GM19351 (cell line): Measurements from ENCODE around the gene PTPN18.
"Not testable (repeated sequence)": the region's sequence is repeated elsewhere in the genome, so short reads cannot be mapped to it uniquely, and the experiment has no call there.

Source experiments
- ATAC-seq: cut with Tn5 transposase; IDR thresholded peaks from one replicate; pipeline ENCODE4 v1.9.1; 2021; ENCODE audit warnings: mild to moderate bottlenecking, moderate library complexity; ENCODE audit not compliant: unreplicated experiment

The PTPN18 gene

DNA sequence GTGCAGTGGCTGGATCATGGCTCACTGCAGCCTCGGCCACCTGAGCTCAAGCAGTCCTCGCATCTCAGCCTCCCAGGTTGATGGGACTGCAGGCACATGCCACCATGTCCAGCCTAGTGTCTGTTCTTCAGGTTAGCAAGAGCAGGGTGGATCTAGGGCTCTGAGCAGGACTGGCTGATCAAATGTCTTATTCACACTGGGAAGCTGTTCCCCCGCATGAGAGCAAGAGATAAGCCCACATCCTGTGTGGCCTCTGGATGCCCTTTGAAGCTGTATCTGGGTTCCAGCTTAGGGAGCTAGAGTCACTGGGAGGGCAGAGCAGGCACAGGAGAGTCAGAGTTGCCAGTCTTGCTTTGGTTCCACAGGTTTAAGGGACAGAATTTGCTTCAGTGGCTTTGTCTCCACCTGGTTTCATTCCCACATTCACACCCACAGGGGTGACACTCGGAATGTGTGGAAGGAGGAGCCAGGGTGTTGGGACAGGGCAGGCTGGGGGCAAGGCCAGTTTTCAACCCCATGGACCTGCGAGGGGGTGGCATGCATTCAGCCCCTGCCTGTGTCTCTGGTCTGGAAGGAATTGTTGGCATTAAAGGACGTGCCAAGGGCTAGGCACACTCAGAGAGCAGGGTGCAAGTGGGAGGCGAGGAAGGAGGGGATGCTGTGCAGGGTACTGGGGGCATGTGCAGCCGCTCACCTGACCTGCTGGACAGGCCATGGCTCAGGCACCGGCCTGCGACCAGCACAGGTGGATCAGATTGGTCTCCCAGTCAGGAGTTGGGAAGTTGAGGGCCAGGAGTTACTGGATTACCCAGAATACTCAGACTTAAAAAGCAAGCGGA, 24.5 kb downstream of the PTPN18 start:
- ATAC-seq, result no peak

DNA sequence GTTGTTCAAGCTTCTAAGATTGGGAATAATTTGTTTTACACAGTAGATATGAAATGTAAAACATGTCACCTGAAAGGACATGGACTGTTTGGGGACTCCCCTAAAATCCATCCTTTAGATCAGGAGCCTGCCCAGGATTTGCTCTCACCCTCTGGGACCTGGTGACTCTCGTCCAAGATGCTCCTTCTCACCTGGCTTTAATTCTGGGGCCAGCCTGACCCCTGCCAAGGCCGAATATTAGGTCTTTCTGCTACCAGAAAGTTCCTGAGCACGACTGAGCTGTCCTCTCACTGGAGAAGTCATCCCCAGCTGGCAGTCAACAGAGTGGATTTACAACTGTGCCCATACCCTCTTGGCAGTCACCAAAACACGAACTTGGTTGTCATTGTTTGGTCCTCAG, 25.3 kb downstream of the PTPN18 start:
- no peak for ATAC-seq

- peak; percentile 46 for ATAC-seq
Measured at GRCh38 chr2:130381619-130382018, 25.8 kb downstream of the PTPN18 start.

GRCh38 chr2:130382313-130382917, 26.6 kb downstream of the PTPN18 start:
- no peak for ATAC-seq

DNA sequence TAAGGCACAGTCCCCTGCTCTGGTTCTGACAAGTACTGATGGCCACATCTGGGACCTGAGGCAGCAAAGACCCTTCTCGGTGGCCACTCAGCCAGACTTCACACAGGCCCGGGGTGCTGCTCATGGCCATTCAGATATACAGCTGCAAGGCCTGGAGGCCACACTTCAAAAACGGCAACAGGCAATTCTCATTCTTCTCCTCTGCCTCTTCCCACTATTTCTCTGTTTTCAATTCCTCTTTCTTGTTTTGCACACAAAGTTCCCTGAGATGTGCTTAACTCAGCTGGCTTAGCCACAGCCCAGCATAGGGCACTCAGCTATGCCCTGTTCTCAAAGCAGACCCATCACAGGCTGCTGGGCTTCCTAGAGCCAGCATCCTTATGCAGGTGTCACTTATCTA, 29.9 kb downstream of the PTPN18 start:
- ATAC-seq, result no peak

GRCh38 chr2:130387071-130387400, 31.2 kb downstream of the PTPN18 start:
- no peak for ATAC-seq

- no peak for ATAC-seq
Measured at GRCh38 chr2:130387804-130388203, 31.9 kb downstream of the PTPN18 start.

GRCh38 chr2:130388221-130388907, 32.5 kb downstream of the PTPN18 start:
- ATAC-seq, result no peak

DNA sequence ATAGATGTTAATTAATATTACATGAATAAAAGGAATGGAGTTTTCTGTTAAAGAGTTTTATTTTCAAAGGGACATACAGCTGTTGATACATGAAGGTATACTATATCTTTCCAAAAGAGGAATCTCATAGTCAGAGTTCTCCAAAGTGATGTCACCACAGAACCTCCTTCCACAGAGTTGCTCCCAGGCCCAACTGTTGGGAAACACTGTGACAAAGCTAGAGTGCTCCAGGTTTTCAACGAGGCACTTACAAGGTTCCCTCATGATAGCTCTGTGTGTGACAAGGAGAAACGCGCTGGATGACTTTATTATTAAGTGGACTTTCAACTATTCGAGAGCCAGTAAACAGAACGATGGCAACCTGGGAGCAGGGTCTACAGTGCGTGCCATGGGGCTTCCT, 33.5 kb downstream of the PTPN18 start:
- no peak for ATAC-seq

DNA sequence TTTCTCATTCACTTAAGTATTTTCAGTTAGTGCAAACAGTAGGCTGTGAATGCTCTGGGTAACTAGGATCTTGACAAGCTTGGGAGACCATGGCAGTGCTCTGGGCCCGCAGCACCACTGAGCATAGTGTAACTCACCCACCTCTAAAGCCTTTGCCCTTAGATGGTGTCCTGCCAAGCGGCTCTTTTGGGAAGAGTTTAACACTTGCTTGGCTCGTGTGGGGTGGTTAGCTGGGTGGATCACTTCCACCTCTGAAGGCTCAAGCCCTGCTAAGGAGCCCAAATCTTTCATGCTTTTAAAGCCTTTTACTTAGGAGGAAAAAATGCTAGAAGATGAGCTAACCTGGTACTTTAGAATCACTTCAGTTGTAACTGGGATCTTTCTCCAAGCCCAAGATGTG, 33.9 kb downstream of the PTPN18 start:
- no peak for ATAC-seq

DNA sequence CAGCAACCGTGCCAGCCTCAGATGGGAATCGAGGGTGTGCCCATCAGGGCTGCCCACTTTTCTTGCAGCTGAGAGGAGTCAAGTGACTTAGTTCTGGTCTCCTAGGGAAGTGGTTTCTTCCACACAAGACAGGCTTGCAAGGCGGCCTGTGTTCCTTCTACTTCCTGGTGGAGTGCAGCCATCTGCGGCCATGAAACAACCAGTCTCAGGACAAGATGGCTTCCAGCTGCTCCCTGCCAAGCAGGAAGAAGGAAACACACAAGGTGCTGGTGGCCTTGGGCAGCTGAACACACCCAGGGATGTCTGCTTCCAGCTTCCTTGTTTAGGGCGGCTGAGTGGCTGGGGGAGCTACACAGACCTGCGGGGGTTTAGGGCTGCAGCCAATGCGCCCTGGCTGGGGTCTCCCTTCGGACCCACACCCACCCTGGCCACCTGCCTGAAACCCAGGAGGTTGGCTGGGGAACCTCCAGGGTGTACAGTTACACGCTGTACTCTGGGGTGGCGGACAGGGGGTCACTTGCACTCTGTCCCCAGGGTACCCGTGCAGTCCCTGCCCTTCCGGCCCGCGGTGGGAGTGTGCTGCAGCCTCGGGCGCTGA, 34.7 kb downstream of the PTPN18 start:
- ATAC-seq, result peak; percentile 26

- ATAC-seq, result peak; percentile 88
Measured at GRCh38 chr2:130391058-130391871, 35.4 kb downstream of the PTPN18 start.

DNA sequence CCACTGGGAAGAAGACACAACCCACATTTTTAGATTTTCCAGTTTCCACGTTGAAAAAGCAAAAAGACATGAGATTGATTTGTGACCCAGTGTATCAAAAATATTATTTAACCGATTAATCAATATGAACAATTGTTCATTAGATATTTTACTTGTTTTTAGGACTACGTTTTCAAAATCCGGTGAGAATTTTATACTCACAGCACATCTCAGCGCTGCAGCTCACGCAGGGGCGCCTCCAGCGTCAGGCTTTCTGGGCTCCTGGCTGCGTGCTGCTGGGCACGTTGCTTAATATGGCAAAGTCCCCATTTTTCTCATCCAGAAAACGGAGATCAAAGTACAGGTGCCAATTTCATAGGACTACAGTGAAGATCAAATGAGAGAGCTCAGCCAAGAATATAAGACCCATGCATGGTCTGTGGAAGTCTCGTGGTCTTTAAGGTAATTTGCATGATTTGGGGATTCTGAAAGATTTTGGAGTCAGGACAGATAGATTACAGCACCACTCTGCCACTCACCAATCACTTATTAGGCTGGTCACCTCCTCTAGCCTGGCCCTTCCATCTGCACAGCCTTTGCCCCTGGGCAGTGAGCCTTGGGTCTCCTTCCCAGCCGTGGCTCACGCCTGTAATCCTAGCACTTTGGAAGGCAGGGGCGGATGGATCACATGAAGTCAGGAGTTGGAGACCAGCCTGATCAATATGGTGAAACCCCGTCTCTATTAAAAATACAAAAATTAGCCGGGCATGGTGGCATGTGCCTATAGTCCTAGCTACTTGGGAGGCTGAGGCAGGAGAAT, 36.2 kb downstream of the PTPN18 start:
- ATAC-seq, result no peak

- no peak for ATAC-seq
Measured at GRCh38 chr2:130393318-130393910, 37.6 kb downstream of the PTPN18 start.

DNA sequence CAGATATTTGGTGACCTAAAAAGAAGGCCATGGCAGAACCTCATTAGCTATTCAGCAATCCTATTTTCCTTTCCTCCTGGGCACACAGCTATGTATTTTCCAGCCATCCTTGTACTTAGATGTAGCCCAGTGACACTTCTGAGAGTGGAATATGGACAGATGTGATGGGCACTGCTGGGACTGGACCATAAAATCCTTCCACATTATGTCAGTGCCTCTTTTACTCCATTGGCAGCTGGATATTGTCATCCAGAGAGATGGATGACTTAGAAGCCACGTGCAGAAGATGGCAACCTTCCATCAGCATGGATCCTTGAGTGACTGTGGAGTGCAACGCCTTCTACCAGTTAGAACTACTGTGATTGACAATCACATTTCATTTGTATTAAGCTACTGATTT, 50.4 kb downstream of the PTPN18 start:
- ATAC-seq, result not testable (repeated sequence)

DNA sequence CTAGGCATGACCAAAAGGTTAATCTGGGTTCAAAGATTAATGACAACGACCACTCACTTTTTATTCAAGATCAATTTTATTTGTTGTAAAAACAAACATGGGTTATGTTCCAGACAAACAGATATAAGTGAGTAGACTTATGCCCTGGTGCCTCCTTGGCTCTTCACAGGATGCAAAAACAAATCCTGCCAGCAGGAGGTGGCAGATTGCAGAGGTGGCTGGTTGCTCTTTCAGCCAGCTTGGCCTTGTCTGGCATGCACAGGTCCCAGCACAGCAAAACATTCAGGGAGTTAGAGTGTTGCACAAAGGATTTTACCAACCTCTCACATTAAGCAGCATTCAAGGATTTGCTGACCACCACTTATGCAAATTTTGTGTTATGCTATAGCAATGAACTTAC, 60.8 kb downstream of the PTPN18 start:
- ATAC-seq, result not testable (repeated sequence)

GRCh38 chr2:130418845-130419244, 63.0 kb downstream of the PTPN18 start:
- not testable (repeated sequence) for ATAC-seq
